Measurements from ENCODE around the gene RERE. TPM values are rescaled to one million over a fixed set of nuclear protein-coding genes. Genes with fewer than 3 reads are reported as not detected.
"Not testable (repeated sequence)": the region's sequence is repeated elsewhere in the genome, so short reads cannot be mapped to it uniquely, and the experiment has no call there.

Gene RERE
- total and polyA plus RNA-seq, 12 donors: 46.5 to 163 (median 139) TPM

- Histone ChIP-seq H3K4me3 (no peak overlapping the region), H3K27me3 (no peaks in the 10 kb centered on the region), H3K36me3 (no peaks in the 10 kb centered on the region), H3K4me1 (peaks cover 0 to 4% (median 0%) of the 10 kb centered on the region in 9 donors), H3K9me3 (no peaks in the 10 kb centered on the region), H3K27ac (no peak overlapping the region)
- intact Hi-C loops (cut with DNase I): no loop called here
- ATAC-seq: no peak
- 55 to 59% methylated on average over 4 of the region's 4 CpGs for WGBS, 2 donors
- no peak for DNase-seq
- TF ChIP-seq CTCF (IDR thresholded peaks at IDR 0.05): peak in 7 of 9 donors; percentile 16 to 45 (median 24)
Observed at GRCh38 chr1:8831340-8831739, 13.9 kb upstream of the RERE start.

- H3K4me1 ChIP-seq; ATAC-seq; H3K4me3 ChIP-seq; H3K27me3 ChIP-seq; H3K9me3 ChIP-seq; H3K36me3 ChIP-seq; DNase-seq; H3K27ac ChIP-seq; intact Hi-C loops (cut with DNase I): not testable (repeated sequence)
- 85 to 92% methylated on average over 10 of the region's 10 CpGs for WGBS, 2 donors
Observed at GRCh38 chr1:8830732-8831131, 13.3 kb upstream of the RERE start.

GRCh38 chr1:8825985-8826481 lies 8.6 kb upstream of the RERE start:
- Histone ChIP-seq H3K4me3 (no peak overlapping the region), H3K27me3 (no peaks in the 10 kb centered on the region), H3K36me3 (no peaks in the 10 kb centered on the region), H3K4me1 (peaks cover 0 to 34% (median 22%) of the 10 kb centered on the region in 9 donors), H3K27ac (no peak overlapping the region), H3K9me3 (no peaks in the 10 kb centered on the region)
- TF ChIP-seq CTCF (IDR thresholded peaks at IDR 0.05): no peak
- ATAC-seq (peak in 6 of 8 donors; percentile 36 to 67 (median 46)), DNase-seq (no peak)
- intact Hi-C loops (cut with DNase I): no loop called here
- WGBS, 2 donors: 68 to 71% methylated on average over 10 of the region's 10 CpGs

DNA sequence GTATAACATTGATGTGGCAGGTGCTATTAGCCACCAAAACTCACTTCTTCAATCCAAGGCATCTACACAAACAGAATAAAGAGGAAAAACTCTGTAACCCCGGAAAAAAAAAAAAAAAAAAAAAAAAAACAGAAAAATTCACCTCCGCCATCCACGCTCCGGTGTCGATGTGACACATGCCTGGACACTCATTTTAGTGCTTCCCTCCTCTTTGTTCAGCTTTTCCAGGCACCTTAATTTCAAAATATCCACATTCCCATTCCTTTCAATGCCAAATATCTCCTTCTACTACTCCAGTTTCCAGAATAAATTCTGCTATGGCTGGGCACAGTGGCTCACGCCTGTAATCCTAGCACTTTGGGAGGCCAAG lies 5.8 kb upstream of the RERE start:
- intact Hi-C loops (cut with DNase I): no loop called here
- Histone ChIP-seq H3K4me1 (peaks cover 0 to 41% (median 28%) of the 10 kb centered on the region in 9 donors), H3K27ac (peak overlapping the region in 7 of 10 donors; percentile 4 to 70 (median 32)), H3K27me3 (no peaks in the 10 kb centered on the region), H3K4me3 (no peak overlapping the region), H3K9me3 (no peaks in the 10 kb centered on the region), H3K36me3 (no peaks in the 10 kb centered on the region)
- DNase-seq: no peak
- 48 to 58% methylated on average over 6 of the region's 6 CpGs for WGBS, 2 donors
- ATAC-seq: no peak
- no peak for TF ChIP-seq CTCF (IDR thresholded peaks at IDR 0.05)
